IMR-90 (cell line): ENCODE data around the gene AMOTL1.

ENCODE experiments used
- BHLHE40 ChIP-seq: fragments of 150-350 bp; IDR thresholded peaks from 2 replicates; pipeline ENCODE4 v1.6.1; 2016; ENCODE audit warnings: mild to moderate bottlenecking, low read depth, low read length
- CHD1 ChIP-seq: IDR thresholded peaks from 2 replicates; pipeline ENCODE4 v1.6.1; 2012; ENCODE audit warnings: low read depth, low read length, improper control_type of control experiment
- FOS ChIP-seq: fragments of 150-350 bp; IDR thresholded peaks from 2 replicates; pipeline ENCODE4 v1.6.1; 2016; ENCODE audit warnings: low read depth, low read length
- MAZ ChIP-seq: IDR thresholded peaks from 2 replicates; pipeline ENCODE4 v1.6.1; 2012; ENCODE audit warnings: low read depth, mild to moderate bottlenecking, low read length, improper control_type of control experiment, moderate library complexity, borderline replicate concordance
- MXI1 ChIP-seq: IDR thresholded peaks from 2 replicates; pipeline ENCODE4 v1.6.1; 2012; ENCODE audit warnings: low read depth, mild to moderate bottlenecking, low read length, moderate library complexity, borderline replicate concordance
- NFE2L2 ChIP-seq: fragments of 150-350 bp; IDR thresholded peaks from 2 replicates; pipeline ENCODE4 v1.6.1; 2016; ENCODE audit warnings: low read depth, mild to moderate bottlenecking, low read length
- POLR2A ChIP-seq: IDR thresholded peaks from 2 replicates; pipeline ENCODE4 v1.6.1; 2012; ENCODE audit warnings: mild to moderate bottlenecking, low read depth, low read length
- RAD21 ChIP-seq: IDR thresholded peaks from 2 replicates; pipeline ENCODE4 v1.6.1; 2012; ENCODE audit warnings: low read length, improper control_type of control experiment
- RFX5 ChIP-seq: IDR thresholded peaks from 2 replicates; pipeline ENCODE4 v1.8.0; 2012; ENCODE audit warnings: low read depth, mild to moderate bottlenecking, low read length, moderate library complexity
- SMC3 ChIP-seq: fragments of 150-350 bp; IDR thresholded peaks from 2 replicates; pipeline ENCODE4 v1.6.1; 2016; ENCODE audit warnings: low read depth, mild to moderate bottlenecking, antibody characterized with exemption, low read length, moderate library complexity
- TF ChIP-seq, protein P1 (sequence below): fragments of 150-350 bp; IDR thresholded peaks from 2 replicates; pipeline ENCODE4 v1.6.1; 2017; ENCODE audit warnings: mild to moderate bottlenecking, antibody characterized with exemption, low read length, low read depth
- TF ChIP-seq, protein P2 (sequence below): fragments of 150-350 bp; IDR thresholded peaks from 2 replicates; pipeline ENCODE4 v1.6.1; 2016; ENCODE audit warnings: low read depth, mild to moderate bottlenecking, low read length, moderate library complexity, borderline replicate concordance
- TF ChIP-seq, protein P3 (sequence below): conservative IDR thresholded peaks from 2 replicates; pipeline ENCODE4 v1.5.1; 2012; ENCODE audit warnings: mild to moderate bottlenecking, low read depth, low read length, improper control_type of control experiment

DNA sequence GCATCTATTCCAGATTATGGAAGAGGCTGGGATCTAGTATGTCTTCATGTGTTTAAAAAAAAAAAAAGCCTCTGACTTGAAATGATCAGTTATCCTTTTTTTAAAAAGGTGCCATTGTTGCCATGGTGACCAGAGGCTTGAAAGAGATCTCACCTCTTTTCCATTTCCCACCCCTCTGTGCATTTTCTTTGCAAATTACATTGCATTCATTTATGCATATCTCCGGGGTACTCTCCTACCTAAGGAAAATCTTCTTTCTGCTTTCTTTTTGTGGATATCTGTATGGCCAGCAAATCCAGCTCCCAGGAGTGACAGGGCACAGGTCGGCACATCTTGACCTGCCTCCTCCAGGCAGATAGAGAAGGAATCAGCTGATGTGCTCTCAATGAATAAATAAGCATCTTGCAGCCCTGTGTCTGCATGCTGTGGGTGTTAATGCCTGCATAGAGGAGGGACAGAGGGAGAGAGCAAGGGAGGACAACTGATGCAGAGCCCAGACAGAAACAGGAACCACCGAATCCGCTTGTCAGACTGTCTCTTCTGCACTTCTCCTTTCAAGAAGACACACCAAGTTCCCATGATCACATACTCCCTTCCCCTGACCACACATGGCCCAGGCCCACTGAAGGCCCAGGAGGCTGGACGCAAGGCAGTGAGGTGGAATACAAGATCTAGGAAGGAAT, 154.3 kb downstream of the AMOTL1 start:
- TF ChIP-seq NFE2L2 (no peak), POLR2A (no peak), MXI1 (no peak), MAZ (no peak), RAD21 (no peak), FOS (no peak), RFX5 (no peak), CHD1 (no peak), SMC3 (no peak), BHLHE40 (no peak)
- TF ChIP-seq, protein P1, sequence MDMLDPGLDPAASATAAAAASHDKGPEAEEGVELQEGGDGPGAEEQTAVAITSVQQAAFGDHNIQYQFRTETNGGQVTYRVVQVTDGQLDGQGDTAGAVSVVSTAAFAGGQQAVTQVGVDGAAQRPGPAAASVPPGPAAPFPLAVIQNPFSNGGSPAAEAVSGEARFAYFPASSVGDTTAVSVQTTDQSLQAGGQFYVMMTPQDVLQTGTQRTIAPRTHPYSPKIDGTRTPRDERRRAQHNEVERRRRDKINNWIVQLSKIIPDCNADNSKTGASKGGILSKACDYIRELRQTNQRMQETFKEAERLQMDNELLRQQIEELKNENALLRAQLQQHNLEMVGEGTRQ = no peak
- TF ChIP-seq, protein P2, sequence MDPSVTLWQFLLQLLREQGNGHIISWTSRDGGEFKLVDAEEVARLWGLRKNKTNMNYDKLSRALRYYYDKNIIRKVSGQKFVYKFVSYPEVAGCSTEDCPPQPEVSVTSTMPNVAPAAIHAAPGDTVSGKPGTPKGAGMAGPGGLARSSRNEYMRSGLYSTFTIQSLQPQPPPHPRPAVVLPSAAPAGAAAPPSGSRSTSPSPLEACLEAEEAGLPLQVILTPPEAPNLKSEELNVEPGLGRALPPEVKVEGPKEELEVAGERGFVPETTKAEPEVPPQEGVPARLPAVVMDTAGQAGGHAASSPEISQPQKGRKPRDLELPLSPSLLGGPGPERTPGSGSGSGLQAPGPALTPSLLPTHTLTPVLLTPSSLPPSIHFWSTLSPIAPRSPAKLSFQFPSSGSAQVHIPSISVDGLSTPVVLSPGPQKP = no peak
- TF ChIP-seq, protein P3, sequence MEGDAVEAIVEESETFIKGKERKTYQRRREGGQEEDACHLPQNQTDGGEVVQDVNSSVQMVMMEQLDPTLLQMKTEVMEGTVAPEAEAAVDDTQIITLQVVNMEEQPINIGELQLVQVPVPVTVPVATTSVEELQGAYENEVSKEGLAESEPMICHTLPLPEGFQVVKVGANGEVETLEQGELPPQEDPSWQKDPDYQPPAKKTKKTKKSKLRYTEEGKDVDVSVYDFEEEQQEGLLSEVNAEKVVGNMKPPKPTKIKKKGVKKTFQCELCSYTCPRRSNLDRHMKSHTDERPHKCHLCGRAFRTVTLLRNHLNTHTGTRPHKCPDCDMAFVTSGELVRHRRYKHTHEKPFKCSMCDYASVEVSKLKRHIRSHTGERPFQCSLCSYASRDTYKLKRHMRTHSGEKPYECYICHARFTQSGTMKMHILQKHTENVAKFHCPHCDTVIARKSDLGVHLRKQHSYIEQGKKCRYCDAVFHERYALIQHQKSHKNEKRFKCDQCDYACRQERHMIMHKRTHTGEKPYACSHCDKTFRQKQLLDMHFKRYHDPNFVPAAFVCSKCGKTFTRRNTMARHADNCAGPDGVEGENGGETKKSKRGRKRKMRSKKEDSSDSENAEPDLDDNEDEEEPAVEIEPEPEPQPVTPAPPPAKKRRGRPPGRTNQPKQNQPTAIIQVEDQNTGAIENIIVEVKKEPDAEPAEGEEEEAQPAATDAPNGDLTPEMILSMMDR = no peak
